WERI-Rb-1 (cell line): Measurements from ENCODE around the gene SLC16A1.

Experiments used
- DNase-seq: peaks from one replicate; pipeline ENCODE4 v3.0.0-alpha.2; 2020
- H3K27ac ChIP-seq: fragments of 250-450 bp; sonication (Bioruptor Pico); 2 replicates; pipeline ENCODE4 v1.5.1; 2020; ENCODE audit warnings: mild to moderate bottlenecking, moderate library complexity
- H3K27me3 ChIP-seq: fragments of 250-450 bp; sonication (Bioruptor Pico); 2 replicates; pipeline ENCODE4 v1.5.1; 2021; ENCODE audit warnings: mild to moderate bottlenecking, low read depth, moderate library complexity; ENCODE audit not compliant: insufficient read depth, severe bottlenecking
- H3K36me3 ChIP-seq: fragments of 250-450 bp; sonication (Bioruptor Pico); 2 replicates; pipeline ENCODE4 v1.5.1; 2020; ENCODE audit warnings: mild to moderate bottlenecking, moderate library complexity
- H3K4me3 ChIP-seq: 2 replicates; pipeline ENCODE4 v1.5.1; 2011; ENCODE audit warnings: low read depth, mild to moderate bottlenecking, control low read depth, low read length
- H3K9me3 ChIP-seq: fragments of 250-450 bp; sonication (Bioruptor Pico); 2 replicates; pipeline ENCODE4 v1.5.1; 2021; ENCODE audit warnings: mild to moderate bottlenecking, moderate library complexity; ENCODE audit not compliant: severe bottlenecking
- TF ChIP-seq, protein P1 (sequence below): IDR thresholded peaks from 2 replicates; pipeline ENCODE4 v1.5.1; 2011; ENCODE audit warnings: low read depth, mild to moderate bottlenecking, control low read depth, inconsistent platforms, low read length

Gene SLC16A1

GRCh38 chr1:112911506-112912220, 44.3 kb downstream of the SLC16A1 start:
- DNase-seq, result no peak
- no peaks in the 10 kb centered on the region for H3K27me3 ChIP-seq
- TF ChIP-seq, protein P1, sequence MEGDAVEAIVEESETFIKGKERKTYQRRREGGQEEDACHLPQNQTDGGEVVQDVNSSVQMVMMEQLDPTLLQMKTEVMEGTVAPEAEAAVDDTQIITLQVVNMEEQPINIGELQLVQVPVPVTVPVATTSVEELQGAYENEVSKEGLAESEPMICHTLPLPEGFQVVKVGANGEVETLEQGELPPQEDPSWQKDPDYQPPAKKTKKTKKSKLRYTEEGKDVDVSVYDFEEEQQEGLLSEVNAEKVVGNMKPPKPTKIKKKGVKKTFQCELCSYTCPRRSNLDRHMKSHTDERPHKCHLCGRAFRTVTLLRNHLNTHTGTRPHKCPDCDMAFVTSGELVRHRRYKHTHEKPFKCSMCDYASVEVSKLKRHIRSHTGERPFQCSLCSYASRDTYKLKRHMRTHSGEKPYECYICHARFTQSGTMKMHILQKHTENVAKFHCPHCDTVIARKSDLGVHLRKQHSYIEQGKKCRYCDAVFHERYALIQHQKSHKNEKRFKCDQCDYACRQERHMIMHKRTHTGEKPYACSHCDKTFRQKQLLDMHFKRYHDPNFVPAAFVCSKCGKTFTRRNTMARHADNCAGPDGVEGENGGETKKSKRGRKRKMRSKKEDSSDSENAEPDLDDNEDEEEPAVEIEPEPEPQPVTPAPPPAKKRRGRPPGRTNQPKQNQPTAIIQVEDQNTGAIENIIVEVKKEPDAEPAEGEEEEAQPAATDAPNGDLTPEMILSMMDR, result no peak
- no peak overlapping the region for H3K4me3 ChIP-seq
- peaks cover 36% of the 10 kb centered on the region for H3K36me3 ChIP-seq
- no peaks in the 10 kb centered on the region for H3K9me3 ChIP-seq
- H3K27ac ChIP-seq, result no peak overlapping the region

GRCh38 chr1:112909847-112910246, 46.1 kb downstream of the SLC16A1 start:
- Histone ChIP-seq H3K27ac (no peak overlapping the region), H3K4me3 (no peak overlapping the region), H3K9me3 (no peaks in the 10 kb centered on the region), H3K27me3 (no peaks in the 10 kb centered on the region), H3K36me3 (peaks cover 21% of the 10 kb centered on the region)
- TF ChIP-seq, protein P1, result no peak
- no peak for DNase-seq

DNA sequence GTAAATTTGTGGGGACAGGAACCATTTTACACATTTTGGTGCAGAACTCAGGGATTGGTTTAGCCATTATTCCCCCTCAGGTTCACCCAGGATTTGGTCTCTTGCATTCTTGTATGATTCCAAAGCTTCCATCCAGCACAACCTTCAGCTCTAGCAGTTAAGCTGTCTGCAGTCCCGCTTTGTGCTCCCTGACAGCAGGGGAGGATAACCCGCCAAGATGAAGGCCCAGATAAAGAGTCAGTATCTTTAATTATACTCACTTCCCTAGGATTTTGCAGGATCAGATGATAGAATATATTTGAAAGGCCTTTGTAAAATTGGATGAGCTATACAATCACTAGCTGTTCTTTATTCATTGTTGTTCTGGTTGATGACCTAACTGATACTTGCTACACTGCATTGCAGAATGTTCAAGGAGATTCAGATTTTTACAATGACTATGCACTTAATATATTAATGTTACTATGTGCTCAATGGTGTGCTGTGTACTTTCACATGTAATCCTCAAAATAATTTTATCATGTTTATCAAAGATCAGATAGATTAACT, 49.8 kb downstream of the SLC16A1 start:
- Histone ChIP-seq H3K36me3 (no peaks in the 10 kb centered on the region; the same call in 1 of the 2 replicates), H3K27ac (peak overlapping the region; percentile 59), H3K9me3 (no peaks in the 10 kb centered on the region), H3K4me3 (no peak overlapping the region), H3K27me3 (no peaks in the 10 kb centered on the region)
- peak; percentile 69 for DNase-seq
- TF ChIP-seq, protein P1, result no peak

- Histone ChIP-seq H3K36me3 (no peaks in the 10 kb centered on the region; the same call in 1 of the 2 replicates), H3K27ac (peak overlapping the region; percentile 59)
- TF ChIP-seq, protein P1, result no peak
These were observed 50.4 kb downstream of the SLC16A1 start for GRCh38 chr1:112905395-112906149.

DNA sequence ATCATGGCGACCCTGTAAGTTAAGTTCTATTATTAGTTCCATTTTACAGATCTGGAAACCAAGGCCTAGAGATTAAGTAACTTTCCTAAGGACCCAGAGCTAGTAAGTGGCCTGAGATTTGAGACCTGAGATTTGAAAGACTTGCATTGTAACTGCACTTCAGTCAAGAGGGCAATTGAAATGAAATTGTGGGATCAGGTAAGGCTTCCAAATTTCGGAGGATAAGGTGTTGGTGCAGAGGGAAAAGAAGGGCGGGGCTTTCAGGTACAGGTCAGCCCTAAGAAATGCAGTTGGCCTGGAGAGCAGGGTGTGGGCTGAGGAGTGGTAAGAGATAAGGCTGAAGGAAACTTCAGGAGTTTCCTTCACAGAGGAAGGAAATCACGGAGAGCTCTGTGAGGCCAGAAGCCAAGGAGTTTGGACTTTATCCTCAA, 51.1 kb downstream of the SLC16A1 start:
- Histone ChIP-seq H3K4me3 (no peak overlapping the region), H3K9me3 (no peaks in the 10 kb centered on the region), H3K36me3 (no peaks in the 10 kb centered on the region; the same call in 1 of the 2 replicates), H3K27ac (no peak overlapping the region), H3K27me3 (no peaks in the 10 kb centered on the region)
- no peak for DNase-seq
- TF ChIP-seq, protein P1, result no peak

More at GRCh38 chr1:112905395-112906149, 50.4 kb downstream of the SLC16A1 start:
- DNase-seq, result peak; percentile 61
- no peaks in the 10 kb centered on the region for H3K27me3 ChIP-seq
- H3K4me3 ChIP-seq, result no peak overlapping the region
- no peaks in the 10 kb centered on the region for H3K9me3 ChIP-seq
